ENCODE data around the gene MYOCD. TPM values are rescaled to one million over a fixed set of nuclear protein-coding genes. Genes with fewer than 3 reads are reported as not detected.

Gene MYOCD
- total RNA-seq, 1 experiment from 2014 or later, result 2.6 TPM

DNA sequence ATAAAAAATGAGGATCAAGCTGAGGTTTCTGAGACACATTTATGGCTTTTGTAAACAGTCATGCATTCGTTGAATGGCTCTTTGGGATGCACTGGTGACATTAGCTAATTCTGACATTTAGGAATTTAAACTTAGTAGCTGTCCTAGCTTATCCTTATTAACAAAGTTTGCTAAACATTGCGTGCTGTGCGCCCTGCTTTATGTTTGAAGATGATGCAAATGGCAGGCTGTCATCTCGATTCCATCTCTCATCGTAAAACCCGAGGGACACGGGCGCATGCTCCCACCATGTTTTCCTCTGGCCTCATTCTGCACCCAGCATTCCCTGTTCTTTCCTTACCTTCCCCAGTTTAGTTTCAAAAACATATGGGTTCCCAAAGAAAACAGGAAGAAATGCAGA is 69.8 kb downstream of the MYOCD start:
- intact Hi-C loops (cut with micrococcal nuclease; ENCODE audit: unreplicated experiment), result no loop called here
- BruUV-seq (replicated peaks), result no TSS peak
- Mint-ChIP-seq H3K4me3 (ENCODE audit: unreplicated experiment) (no peak overlapping the region), H3K4me1 (ENCODE audit: low read depth, unreplicated experiment) (peaks cover 7% of the 10 kb centered on the region), H3K27me3 (ENCODE audit: insufficient read depth, unreplicated experiment) (no peaks in the 10 kb centered on the region), H3K27ac (ENCODE audit: unreplicated experiment) (no peak overlapping the region), H3K9me3 (ENCODE audit: unreplicated experiment) (no peaks in the 10 kb centered on the region), H3K36me3 (ENCODE audit: insufficient read depth, unreplicated experiment) (no peaks in the 10 kb centered on the region)
- no peak for TF ChIP-seq CTCF (IDR thresholded peaks at IDR 0.05; ENCODE audit: insufficient read depth in 1 of 2, low read depth in 1 of 2, low read length in 1 of 2, severe bottlenecking in 1 of 2, unreplicated experiment in 1 of 2)
- POLR2A ChIA-PET, result no interaction called here
- no peaks in the 10 kb centered on the region for H3K36me3 ChIP-seq (ENCODE audit: control insufficient read depth, insufficient read depth, low read length)
- H3K27me3 ChIP-seq (replicated peaks; ENCODE audit: control insufficient read depth, insufficient read depth, low read length), result no peaks in the 10 kb centered on the region
- no peak overlapping the region for H3K4me3 ChIP-seq (ENCODE audit: low read depth, low read length)
- no peaks in the 10 kb centered on the region for H3K9me3 ChIP-seq
- no peak for DNase-seq
- peaks cover 12% of the 10 kb centered on the region for H3K4me1 ChIP-seq
- CTCF ChIA-PET, result no interaction called here

- no peak for DNase-seq
These were observed 70.8 kb downstream of the MYOCD start for GRCh38 chr17:12736526-12736925.

DNA sequence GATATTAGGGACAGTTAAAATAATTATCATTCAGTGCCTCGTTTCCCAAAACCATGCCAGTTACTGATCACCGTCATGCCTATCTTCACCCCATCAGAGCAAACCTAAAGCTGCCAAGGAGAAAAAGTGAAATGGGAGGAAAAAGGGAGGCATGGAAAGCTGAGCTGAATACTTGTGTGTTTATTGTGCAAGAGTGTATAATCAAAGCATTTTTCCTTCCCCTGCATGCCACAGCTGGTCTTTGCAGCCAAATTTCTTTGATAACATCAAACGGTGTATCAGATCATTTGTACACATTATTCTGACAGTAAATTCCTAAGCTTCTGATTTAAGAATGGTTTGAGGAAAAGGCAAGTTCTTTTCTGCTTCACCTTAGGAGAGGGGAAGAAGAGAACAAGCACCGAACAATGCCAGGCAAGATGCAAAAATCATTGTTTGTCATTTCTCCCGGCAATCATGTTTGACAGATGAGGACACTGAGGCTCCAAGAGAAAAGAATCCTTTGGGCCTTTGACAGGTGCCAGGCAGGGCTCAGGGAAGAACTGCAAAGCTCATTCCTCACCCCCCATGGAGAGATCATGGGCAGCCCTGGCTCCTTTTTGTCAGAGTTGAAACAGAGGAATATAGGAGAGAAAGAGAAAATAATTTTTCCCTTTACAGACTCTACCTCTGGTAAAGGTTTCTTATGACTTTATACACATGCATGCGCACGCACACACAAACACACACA is 72.2 kb downstream of the MYOCD start:
- H3K9me3 Mint-ChIP-seq (ENCODE audit: unreplicated experiment), result no peaks in the 10 kb centered on the region

More at GRCh38 chr17:12736526-12736925, 70.8 kb downstream of the MYOCD start:
- H3K4me3 ChIP-seq (ENCODE audit: low read depth, low read length), result no peak overlapping the region
- H3K36me3 ChIP-seq (ENCODE audit: control insufficient read depth, insufficient read depth, low read length), result no peaks in the 10 kb centered on the region
- H3K27ac Mint-ChIP-seq (ENCODE audit: unreplicated experiment), result no peak overlapping the region
- intact Hi-C loops (cut with micrococcal nuclease; ENCODE audit: unreplicated experiment), result no loop called here
- H3K36me3 Mint-ChIP-seq (ENCODE audit: insufficient read depth, unreplicated experiment), result no peaks in the 10 kb centered on the region
- TF ChIP-seq CTCF (IDR thresholded peaks at IDR 0.05; ENCODE audit: insufficient read depth in 1 of 2, low read depth in 1 of 2, low read length in 1 of 2, severe bottlenecking in 1 of 2, unreplicated experiment in 1 of 2), result no peak
- no peak overlapping the region for H3K4me3 Mint-ChIP-seq (ENCODE audit: unreplicated experiment)
- no peaks in the 10 kb centered on the region for H3K27me3 ChIP-seq (replicated peaks; ENCODE audit: control insufficient read depth, insufficient read depth, low read length)
- BruUV-seq (replicated peaks), result no TSS peak
- ChIA-PET POLR2A (no interaction called here), CTCF (no interaction called here)
- H3K9me3 ChIP-seq, result no peaks in the 10 kb centered on the region
- H3K4me1 Mint-ChIP-seq (ENCODE audit: low read depth, unreplicated experiment), result peaks cover 7% of the 10 kb centered on the region
- peaks cover 4% of the 10 kb centered on the region; the same call in 1 of the 2 replicates for H3K4me1 ChIP-seq
- H3K9me3 Mint-ChIP-seq (ENCODE audit: unreplicated experiment), result no peaks in the 10 kb centered on the region
- H3K27me3 Mint-ChIP-seq (ENCODE audit: insufficient read depth, unreplicated experiment), result no peaks in the 10 kb centered on the region

More for the DNA sequence above, 72.2 kb downstream of the MYOCD start:
- Mint-ChIP-seq H3K27ac (ENCODE audit: unreplicated experiment) (no peak overlapping the region), H3K36me3 (ENCODE audit: insufficient read depth, unreplicated experiment) (no peaks in the 10 kb centered on the region), H3K27me3 (ENCODE audit: insufficient read depth, unreplicated experiment) (no peaks in the 10 kb centered on the region), H3K4me1 (ENCODE audit: low read depth, unreplicated experiment) (no peaks in the 10 kb centered on the region), H3K4me3 (ENCODE audit: unreplicated experiment) (no peak overlapping the region)
- DNase-seq, result no peak
- Histone ChIP-seq H3K36me3 (ENCODE audit: control insufficient read depth, insufficient read depth, low read length) (no peaks in the 10 kb centered on the region), H3K4me1 (no peaks in the 10 kb centered on the region), H3K27me3 (replicated peaks; ENCODE audit: control insufficient read depth, insufficient read depth, low read length) (no peaks in the 10 kb centered on the region), H3K4me3 (ENCODE audit: low read depth, low read length) (no peak overlapping the region), H3K9me3 (no peaks in the 10 kb centered on the region)
- TF ChIP-seq CTCF (IDR thresholded peaks at IDR 0.05; ENCODE audit: insufficient read depth in 1 of 2, low read depth in 1 of 2, low read length in 1 of 2, severe bottlenecking in 1 of 2, unreplicated experiment in 1 of 2), result no peak
- ChIA-PET POLR2A (interaction anchor here (0.5 kb wide), 1 partner anchor 68 kb away, joined by 3 read pairs; no protein-coding TSS in a partner anchor), CTCF (interaction anchor here (1.3 kb wide), 1 partner anchor 192 kb away, joined by 4 read pairs; no protein-coding TSS in a partner anchor)
- intact Hi-C loops (cut with micrococcal nuclease; ENCODE audit: unreplicated experiment), result no loop called here
- BruUV-seq (replicated peaks), result no TSS peak
